OCI-LY3 (cell line): ENCODE data around the gene KRT16.

ENCODE experiments used
- EZH2phosphoT487 ChIP-seq: fragments of 200-600 bp; shearing (Covaris generic); IDR thresholded peaks from 2 replicates; pipeline ENCODE4 v1.6.1; 2018; ENCODE audit warnings: antibody characterized with exemption, mixed run types, low read depth
- TF ChIP-seq, protein P1 (sequence below): fragments of 200-600, 300-600 bp; sonication (generic); IDR thresholded peaks from 2 replicates; pipeline ENCODE4 v1.5.1; 2014; ENCODE audit warnings: antibody characterized with exemption, low read length, low read depth

DNA sequence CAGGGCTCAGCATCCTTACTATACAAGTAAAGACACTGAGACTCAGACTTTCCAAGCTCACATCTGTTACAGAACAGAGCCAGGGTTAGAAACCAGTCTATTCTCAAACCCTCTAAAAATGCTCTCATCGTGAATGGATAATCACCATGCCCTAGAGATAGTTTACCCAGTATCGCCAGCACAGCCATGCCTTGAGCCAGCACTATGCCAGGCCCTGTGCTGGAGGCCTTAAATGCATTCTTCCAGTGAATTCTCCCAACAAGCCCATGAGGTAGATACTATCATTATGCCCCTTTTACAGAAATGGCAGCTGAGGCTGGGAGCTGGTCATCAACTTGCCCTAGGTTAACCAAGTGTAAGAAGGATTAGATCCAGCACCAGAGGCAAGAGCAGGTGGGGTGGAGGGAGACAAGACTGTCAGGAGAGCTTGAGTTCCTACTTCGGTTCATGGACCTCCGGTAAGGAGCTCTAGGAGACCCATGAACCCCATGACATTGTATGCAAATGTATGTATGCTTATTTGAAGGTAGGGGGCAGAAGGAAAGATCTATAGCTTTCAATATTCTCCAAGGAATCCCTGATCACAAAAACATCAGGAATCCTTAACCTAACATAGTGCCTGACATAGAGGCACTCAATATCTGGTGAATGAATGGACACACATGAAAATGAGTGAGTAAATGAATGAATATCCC is 31.1 kb downstream of the KRT16 start:
- TF ChIP-seq, protein P1, sequence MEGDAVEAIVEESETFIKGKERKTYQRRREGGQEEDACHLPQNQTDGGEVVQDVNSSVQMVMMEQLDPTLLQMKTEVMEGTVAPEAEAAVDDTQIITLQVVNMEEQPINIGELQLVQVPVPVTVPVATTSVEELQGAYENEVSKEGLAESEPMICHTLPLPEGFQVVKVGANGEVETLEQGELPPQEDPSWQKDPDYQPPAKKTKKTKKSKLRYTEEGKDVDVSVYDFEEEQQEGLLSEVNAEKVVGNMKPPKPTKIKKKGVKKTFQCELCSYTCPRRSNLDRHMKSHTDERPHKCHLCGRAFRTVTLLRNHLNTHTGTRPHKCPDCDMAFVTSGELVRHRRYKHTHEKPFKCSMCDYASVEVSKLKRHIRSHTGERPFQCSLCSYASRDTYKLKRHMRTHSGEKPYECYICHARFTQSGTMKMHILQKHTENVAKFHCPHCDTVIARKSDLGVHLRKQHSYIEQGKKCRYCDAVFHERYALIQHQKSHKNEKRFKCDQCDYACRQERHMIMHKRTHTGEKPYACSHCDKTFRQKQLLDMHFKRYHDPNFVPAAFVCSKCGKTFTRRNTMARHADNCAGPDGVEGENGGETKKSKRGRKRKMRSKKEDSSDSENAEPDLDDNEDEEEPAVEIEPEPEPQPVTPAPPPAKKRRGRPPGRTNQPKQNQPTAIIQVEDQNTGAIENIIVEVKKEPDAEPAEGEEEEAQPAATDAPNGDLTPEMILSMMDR = no peak
- TF ChIP-seq EZH2phosphoT487 = no peak
